Activated T-helper 17 cell treated with anti-CD3 and anti-CD28 coated beads, Interleukin-2, amount 50 U/mL, for 72 hours (primary cell): ENCODE results near the gene ARFRP1. TPM values are rescaled to one million over a fixed set of nuclear protein-coding genes. Genes with fewer than 3 reads are reported as not detected.
"Not testable (repeated sequence)": the region's sequence is repeated elsewhere in the genome, so short reads cannot be mapped to it uniquely, and the experiment has no call there.

Source experiments
- ATAC-seq: fragments of 150-1000 bp; cut with Tn5 transposase; replicated peaks from 2 replicates; pipeline ENCODE4 v1.10.0; 2021; ENCODE audit warnings: mild to moderate bottlenecking, moderate library complexity
- H3K27ac Mint-ChIP-seq: one replicate; pipeline ENCODE4 v1.8.0; 2022; ENCODE audit warnings: mixed read lengths
- H3K27me3 Mint-ChIP-seq: one replicate; pipeline ENCODE4 v1.8.0; 2022; ENCODE audit warnings: mixed read lengths
- H3K36me3 Mint-ChIP-seq: one replicate; pipeline ENCODE4 v1.8.0; 2022; ENCODE audit warnings: low read depth, mild to moderate bottlenecking, mixed read lengths
- H3K4me1 Mint-ChIP-seq: one replicate; pipeline ENCODE4 v1.8.0; 2022; ENCODE audit warnings: mixed read lengths
- H3K4me3 Mint-ChIP-seq: one replicate; pipeline ENCODE4 v1.8.0; 2022; ENCODE audit warnings: mild to moderate bottlenecking, mixed read lengths
- H3K9me3 Mint-ChIP-seq: one replicate; pipeline ENCODE4 v1.8.0; 2022; ENCODE audit warnings: mixed read lengths
- total RNA-seq, 2 donors: library from RNA; stranded (reverse); gene quantifications; one replicate each; pipeline ENCODE4 v1.2.3, GENCODE V29; 2022

ARFRP1 gene
- total RNA-seq, 2 donors from 2014 or later, result 43.8 to 55.8 TPM

DNA sequence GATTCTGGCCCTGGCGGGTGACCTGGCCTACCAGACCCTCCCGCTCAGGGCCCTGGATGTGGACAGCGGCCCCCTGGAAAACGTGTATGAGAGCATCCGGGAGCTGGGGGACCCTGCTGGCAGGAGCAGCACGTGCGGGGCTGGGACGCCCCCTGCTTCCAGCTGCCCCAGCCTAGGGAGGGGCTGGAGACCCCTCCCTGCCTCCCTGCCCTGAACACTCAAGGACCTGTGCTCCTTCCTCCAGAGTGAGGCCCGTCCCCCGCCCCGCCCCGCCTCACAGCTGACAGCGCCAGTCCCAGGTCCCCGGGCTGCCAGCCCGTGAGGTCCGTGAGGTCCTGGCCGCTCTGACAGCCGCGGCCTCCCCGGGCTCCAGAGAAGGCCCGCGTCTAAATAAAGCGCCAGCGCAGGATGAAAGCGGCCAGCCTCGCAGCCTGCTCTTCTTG lies 30.9 kb upstream of the ARFRP1 start:
- Mint-ChIP-seq H3K27ac (no peak overlapping the region), H3K4me1 (peaks cover 10% of the 10 kb centered on the region), H3K4me3 (peak overlapping the region; percentile 37), H3K9me3 (no peaks in the 10 kb centered on the region), H3K27me3 (no peaks in the 10 kb centered on the region), H3K36me3 (peaks cover 10% of the 10 kb centered on the region)
- peak; percentile 7 for ATAC-seq

DNA sequence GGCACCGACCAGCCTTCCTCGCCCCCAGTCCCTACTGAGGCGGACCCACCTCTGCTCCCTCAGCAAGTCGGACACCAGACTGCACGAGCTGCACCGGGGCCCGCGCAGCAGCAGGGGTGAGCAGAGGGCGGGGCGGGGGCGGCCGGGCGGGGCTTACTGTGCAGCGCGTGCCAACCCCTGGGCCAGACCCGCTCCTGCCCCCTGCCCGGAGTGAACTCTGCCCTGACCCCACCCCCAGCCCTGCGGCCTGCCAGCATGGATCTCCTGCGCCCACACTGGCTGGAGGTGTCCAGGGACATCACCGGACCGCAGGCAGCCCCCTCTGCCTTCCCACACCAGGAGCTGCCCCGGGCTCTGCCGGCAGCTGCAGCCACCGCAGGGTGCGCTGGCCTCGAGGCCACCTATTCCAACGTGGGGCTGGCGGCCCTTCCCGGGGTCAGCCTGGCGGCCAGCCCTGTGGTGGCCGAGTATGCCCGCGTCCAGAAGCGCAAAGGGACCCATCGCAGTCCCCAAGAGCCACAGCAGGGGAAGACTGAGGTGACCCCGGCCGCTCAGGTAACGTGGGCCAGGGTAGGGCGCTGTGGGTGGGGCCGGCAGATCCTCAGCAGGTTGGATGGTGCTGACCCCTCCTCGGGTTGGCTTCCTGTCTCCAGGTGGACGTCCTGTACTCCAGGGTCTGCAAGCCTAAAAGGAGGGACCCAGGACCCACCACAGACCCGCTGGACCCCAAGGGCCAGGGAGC lies 30.3 kb upstream of the ARFRP1 start:
- Mint-ChIP-seq H3K4me3 (peak overlapping the region; percentile 37), H3K36me3 (peaks cover 13% of the 10 kb centered on the region), H3K27me3 (no peaks in the 10 kb centered on the region), H3K4me1 (peaks cover 13% of the 10 kb centered on the region), H3K27ac (no peak overlapping the region), H3K9me3 (no peaks in the 10 kb centered on the region)
- ATAC-seq, result no peak

DNA sequence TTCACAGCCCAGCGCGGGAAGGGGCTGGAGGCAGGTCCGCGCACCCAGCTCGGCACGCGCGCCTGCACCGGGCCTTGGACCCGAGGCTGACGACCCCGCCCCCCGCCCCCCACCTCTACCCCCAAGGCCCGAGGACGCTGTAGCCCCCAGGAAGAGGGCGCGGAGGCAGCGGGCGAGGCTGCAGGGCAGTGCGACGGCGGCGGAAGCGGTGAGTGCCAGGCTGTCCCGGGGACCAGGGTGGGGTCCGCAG lies 29.8 kb upstream of the ARFRP1 start:
- Mint-ChIP-seq H3K9me3 (no peaks in the 10 kb centered on the region), H3K4me1 (peaks cover 13% of the 10 kb centered on the region), H3K36me3 (peaks cover 13% of the 10 kb centered on the region), H3K4me3 (no peak overlapping the region), H3K27me3 (no peaks in the 10 kb centered on the region), H3K27ac (no peak overlapping the region)
- no peak for ATAC-seq

DNA sequence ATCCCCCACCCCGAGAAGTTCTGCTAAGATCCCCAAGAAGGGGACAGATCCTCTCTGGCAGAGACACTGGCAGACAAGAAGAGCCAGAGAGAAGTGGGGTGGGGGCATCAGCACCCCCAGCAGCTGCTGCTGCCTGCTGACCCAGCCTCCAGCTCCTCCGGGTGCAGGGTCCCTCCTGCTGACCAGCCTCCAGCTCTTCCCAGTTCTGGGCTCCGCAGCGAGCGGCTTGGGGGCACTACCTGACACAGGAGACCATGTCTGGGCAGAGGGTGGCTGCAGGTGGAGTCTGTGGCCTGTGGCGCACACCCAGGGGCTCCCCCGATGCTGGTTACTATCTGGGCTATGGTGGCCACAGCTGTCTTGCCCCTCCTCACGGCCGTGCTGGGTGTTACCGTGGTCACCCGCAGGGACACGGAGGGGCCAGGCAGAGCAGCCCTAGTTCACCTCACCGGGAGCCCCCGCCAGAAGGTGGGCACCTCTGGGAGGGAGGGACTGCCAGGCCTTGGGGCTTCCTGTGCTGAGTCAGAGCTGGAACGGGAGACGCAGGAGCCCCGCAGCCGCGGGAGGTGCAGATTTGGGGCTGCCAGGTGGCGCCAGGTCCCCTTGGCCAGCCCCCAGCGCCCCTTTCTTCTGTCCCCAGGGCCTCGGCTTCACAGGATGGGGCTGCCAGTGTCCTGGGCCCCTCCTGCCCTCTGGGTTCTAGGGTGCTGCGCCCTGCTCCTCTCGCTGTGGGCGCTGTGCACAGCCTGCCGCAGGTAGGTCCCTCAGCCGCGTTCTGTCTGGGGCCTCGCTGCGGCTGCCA lies 29.3 kb upstream of the ARFRP1 start:
- Mint-ChIP-seq H3K4me1 (peaks cover 13% of the 10 kb centered on the region), H3K27me3 (no peaks in the 10 kb centered on the region), H3K27ac (peak overlapping the region; percentile 49), H3K9me3 (no peaks in the 10 kb centered on the region), H3K36me3 (peaks cover 13% of the 10 kb centered on the region), H3K4me3 (peak overlapping the region; percentile 66)
- peak; percentile 20 for ATAC-seq

DNA sequence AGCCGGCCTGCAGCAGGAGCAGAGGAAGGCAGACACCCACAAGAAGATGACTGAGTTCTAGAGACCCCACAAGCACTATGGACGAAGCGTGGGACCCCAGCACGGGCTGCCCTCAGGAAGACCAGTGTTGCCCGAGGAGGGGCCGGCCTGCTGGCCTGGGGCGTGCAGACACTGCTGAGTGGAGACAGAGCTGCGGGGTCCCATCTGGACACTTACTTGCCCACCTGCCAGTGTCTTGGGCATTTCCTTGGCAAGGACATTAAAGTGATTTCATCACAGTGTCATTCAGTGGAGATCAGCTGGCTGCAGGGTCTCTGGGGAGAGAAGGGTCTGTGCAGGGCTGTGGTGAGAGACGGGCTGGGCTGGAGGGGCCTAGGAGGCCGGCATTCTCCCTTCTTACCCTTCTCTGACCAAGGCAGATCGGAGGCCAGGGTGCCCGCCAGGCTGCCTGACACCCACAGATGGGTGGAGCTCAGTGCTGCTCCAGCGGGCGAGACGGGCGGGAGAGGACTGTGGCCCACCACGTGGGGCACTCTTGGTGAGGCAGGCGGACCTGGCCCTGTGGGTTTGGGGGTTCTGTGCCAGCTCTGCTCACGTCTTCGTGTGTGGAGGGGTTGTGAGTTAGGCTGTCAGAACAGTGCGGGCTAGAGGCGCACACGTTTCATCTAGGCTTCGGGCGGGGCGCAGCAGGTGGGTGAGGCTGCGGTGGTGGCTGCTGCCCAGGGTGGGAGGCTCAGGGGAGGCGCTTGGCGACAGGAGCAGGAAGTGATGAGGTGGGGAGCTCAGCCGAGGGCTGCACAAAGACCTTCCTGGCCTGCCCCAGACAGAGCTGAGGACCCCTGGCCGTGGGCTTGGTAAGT lies 28.3 kb upstream of the ARFRP1 start, which contains the start of gene LIME1:
Gene LIME1 (plus strand): TSS at position 806 of the 860 bp plus-strand sequence. CDS start 886 bp downstream, outside the sequence.
- Mint-ChIP-seq H3K27ac (peak within 1 kb of the TSS; percentile 49), H3K9me3 (no peaks in the 10 kb centered on the region), H3K36me3 (peaks cover 13% of the 10 kb centered on the region), H3K27me3 (no peaks in the 10 kb centered on the region), H3K4me3 (peak within 1 kb of the TSS; percentile 66), H3K4me1 (peaks cover 13% of the 10 kb centered on the region)
- peak; percentile 15 for ATAC-seq

DNA sequence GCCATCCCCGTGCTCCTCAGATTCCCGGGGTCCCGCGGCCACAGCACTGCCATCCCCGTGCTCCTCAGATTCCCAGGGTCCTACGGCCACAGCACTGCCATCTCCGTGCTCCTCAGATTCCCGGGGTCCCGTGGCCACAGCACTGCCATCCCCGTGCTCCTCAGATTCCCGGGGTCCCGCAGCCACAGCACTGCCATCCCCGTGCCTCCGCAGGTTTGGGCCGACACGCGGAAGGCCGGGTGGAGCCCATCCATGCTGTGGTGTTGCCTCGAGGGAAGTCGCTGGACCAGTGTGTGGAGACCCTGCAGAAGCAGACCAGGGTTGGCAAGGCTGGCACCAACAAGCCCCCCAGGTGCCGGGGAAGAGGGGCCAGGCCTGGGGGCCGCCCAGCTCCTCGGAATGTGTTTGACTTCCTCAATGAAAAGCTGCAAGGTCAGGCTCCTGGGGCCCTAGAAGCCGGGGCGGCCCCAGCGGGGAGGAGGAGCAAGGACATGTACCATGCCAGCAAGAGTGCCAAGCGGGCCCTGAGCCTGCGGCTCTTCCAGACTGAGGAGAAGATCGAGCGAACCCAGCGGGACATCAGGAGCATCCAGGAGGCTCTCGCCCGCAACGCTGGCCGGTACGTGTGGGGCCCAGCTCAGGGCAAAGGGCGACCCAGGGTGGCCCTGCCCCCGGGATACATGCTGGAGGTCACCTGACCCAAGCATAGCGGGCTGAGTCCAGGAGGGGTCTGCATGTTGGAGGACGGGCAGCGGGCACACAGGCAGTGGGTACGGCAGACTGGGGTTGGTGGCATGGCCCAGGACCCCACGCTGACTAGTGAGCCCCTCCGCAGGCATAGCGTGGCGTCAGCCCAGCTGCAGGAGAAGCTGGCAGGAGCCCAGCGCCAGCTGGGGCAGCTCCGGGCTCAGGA lies 27.4 kb upstream of the ARFRP1 start:
- Mint-ChIP-seq H3K27ac (no peak overlapping the region), H3K36me3 (peaks cover 13% of the 10 kb centered on the region), H3K4me1 (peaks cover 13% of the 10 kb centered on the region), H3K4me3 (peak overlapping the region; percentile 66), H3K27me3 (no peaks in the 10 kb centered on the region), H3K9me3 (no peaks in the 10 kb centered on the region)
- ATAC-seq, result no peak

DNA sequence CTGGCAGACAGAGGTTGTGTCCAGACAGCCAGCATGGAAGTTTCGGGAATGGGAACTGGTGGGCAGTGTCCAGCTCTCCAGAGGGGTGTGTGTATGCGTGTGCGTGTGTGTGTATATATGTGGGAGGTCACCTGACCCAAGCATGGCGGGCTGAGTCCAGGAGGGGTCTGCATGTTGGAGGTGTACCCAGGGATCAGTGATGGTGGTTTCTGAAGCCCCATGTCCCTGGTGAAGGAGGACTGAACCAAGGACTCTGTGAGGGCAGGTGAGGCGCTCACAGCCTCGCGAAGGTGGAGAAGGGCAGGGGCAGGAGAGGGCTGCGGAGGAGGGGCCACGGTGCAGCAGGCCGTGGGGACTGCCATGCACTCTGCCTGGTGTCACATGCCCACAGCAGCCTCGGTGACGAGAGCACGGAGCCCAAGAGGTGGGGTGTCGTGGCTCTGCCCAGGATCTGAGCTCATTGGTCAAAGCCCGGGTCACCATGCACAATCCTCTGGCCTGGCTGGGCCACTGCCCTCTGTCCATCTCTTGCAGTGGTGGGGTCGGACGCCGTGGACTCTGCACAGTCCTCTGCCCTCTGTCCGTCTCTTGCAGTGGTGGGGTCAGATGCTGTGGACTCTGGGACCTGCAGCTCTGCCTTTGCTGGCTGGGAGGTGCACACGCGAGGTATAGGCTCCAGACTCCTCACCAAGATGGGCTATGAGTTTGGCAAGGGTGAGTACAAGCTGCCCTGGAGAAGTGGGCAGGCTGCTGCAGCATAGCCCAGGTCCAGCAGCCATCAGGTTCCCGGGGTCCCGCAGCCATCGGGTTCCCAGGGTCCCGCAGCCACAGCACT lies 26.6 kb upstream of the ARFRP1 start:
- Mint-ChIP-seq H3K27me3 (no peaks in the 10 kb centered on the region), H3K9me3 (no peaks in the 10 kb centered on the region), H3K36me3 (peaks cover 18% of the 10 kb centered on the region), H3K27ac (no peak overlapping the region), H3K4me1 (peaks cover 17% of the 10 kb centered on the region), H3K4me3 (no peak overlapping the region)
- no peak for ATAC-seq

DNA sequence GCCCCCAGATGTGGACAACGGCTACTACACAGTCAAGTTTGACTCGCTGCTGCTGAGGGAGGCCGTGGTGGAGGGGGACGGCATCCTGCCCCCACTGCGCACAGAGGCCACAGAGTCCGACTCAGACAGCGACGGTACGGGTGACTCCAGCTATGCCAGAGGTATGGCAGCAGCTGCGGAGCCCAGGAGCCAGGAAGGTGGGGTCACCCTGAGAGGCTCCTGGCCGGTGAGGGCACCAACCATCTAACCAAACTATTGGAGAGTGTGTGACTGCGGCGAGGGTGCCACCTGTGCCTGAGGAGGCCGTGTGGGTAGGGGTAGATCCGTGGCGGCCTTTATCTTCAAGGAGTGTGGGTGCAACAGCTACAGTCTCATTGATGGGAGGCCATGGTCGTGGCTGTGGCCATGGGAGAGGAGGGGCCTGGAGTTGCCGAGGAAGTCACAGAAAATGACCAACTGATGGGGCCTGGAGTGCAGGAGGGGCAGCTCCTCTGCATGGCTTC lies 25.9 kb upstream of the ARFRP1 start:
- Mint-ChIP-seq H3K36me3 (peaks cover 19% of the 10 kb centered on the region), H3K4me3 (no peak overlapping the region), H3K9me3 (no peaks in the 10 kb centered on the region), H3K27ac (no peak overlapping the region), H3K4me1 (peaks cover 19% of the 10 kb centered on the region), H3K27me3 (no peaks in the 10 kb centered on the region)
- no peak for ATAC-seq

DNA sequence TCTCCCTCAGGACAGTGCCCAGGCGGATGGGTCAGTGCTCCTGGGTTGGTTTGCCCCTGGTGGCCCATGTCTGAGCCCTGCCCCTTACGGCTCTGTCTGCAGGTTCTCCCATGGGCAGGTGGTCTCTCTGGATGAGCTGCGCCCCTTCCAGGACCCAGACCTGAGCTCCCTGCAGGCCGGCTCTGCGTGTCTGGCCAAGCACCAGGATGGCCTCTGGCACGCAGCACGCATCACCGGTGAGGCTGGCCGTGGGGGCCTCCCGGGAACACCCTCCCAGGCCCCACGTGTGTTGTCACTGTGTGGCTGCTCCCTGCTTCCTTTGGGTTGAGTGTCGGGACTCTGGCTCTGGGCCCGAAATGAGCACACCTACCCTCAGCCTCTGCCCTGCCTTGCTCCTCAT lies 25.3 kb upstream of the ARFRP1 start:
- Mint-ChIP-seq H3K36me3 (peaks cover 24% of the 10 kb centered on the region), H3K9me3 (no peaks in the 10 kb centered on the region), H3K4me1 (peaks cover 24% of the 10 kb centered on the region), H3K27ac (no peak overlapping the region), H3K27me3 (no peaks in the 10 kb centered on the region), H3K4me3 (no peak overlapping the region)
- no peak for ATAC-seq

DNA sequence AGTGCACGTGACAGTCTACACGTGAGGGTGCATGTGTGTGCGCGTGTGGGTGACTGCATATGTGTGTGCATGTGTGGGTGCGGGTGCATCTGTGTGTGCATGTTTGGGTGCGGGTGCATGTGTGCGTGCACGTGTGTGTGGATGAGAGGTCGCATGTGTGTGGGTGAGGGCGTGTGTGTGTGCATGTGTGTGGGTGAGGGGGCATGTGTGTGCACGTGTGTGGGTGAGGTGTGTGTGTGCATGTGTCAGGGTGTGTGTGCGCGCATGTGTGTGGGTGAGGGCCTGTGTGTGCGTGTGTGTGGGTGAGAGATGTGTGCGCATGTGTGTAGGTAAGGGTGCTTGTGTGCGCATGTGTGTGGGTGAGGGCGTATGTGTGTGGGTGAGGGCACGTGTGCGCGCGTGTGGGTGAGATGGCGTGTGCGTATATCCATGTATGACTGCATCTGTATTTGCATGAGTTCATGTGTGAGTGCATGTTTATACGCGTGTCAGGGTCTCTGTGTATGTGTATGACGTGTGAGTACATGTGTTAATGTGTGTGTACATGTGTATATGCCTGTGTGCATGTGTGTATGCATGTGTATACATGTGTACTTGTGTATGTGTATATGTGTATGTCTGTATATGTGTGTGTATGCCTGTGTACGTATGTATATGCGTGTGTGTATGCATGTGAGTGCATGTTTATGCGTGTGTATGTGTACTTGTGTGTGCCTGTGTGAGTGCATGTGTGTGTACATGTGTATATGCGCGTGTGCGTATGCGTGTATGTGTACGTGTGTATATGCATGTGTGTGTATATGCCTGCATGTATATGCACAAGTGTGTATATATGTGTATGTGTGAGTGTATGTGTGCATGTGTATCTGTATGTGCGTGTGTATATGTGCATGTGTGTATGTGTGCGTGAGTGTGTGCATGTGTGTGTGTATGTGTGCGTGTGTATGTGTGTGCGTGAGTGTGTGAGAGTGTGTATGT lies 24.6 kb upstream of the ARFRP1 start:
- Mint-ChIP-seq H3K27ac (no peak overlapping the region), H3K36me3 (peaks cover 26% of the 10 kb centered on the region), H3K4me1 (peaks cover 24% of the 10 kb centered on the region), H3K27me3 (no peaks in the 10 kb centered on the region), H3K9me3 (no peaks in the 10 kb centered on the region), H3K4me3 (no peak overlapping the region)
- ATAC-seq, result no peak

DNA sequence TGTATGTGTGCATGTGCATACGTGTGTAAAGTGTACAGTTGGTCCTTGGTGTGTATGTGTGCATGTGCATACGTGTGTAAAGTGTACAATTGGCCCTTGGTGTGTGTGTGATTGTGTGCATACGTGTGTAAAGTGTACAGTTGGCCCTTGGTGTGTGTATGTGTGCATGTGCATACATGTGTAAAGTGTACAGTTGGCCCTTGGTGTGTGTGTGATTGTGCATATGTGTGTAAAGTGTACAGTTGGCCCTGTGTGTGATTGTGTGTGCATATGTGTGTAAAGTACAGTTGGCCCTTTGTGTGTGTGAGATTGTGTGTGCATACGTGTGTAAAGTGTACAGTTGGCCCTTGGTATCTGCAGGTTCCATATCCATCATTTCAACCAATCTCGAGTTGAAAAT lies 23.6 kb upstream of the ARFRP1 start:
- no peaks in the 10 kb centered on the region for H3K27me3 Mint-ChIP-seq
- no peak overlapping the region for H3K27ac Mint-ChIP-seq
- no peak for ATAC-seq
- H3K4me3 Mint-ChIP-seq, result no peak overlapping the region
- H3K9me3 Mint-ChIP-seq, result no peaks in the 10 kb centered on the region
- H3K4me1 Mint-ChIP-seq, result peaks cover 29% of the 10 kb centered on the region
- H3K36me3 Mint-ChIP-seq, result peaks cover 34% of the 10 kb centered on the region

DNA sequence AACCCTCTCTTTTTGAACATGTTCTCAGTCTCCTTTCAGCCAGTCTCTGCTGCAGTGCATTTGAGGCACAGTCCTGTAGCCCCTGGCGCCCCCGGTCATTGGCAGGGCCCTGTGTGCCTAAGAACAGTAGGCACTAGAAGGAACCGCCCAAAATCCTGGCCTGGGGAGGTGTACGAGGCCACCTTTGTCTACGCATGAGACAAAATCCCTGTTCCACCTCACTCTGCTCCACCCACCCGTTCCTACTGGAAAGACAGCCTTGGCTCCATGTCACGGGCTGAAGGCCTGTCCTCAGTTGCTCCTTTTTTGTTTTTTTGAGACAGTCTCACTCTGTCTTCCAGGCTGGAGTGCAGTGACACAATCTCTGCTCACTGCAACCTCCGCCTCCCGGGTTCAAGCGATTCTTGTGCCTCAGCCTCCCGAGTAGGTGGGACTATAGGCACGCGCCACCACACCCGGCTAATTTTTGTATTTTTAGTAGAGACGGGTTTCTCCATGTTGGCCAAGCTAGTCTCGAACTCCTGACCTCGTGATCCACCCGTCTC lies 22.5 kb upstream of the ARFRP1 start:
- ATAC-seq, H3K4me3 Mint-ChIP-seq, H3K27me3 Mint-ChIP-seq, H3K27ac Mint-ChIP-seq, H3K9me3 Mint-ChIP-seq: not testable (repeated sequence)
- Mint-ChIP-seq H3K4me1 (peaks cover 28% of the 10 kb centered on the region), H3K36me3 (peaks cover 38% of the 10 kb centered on the region)
